NCI-H2029 (cell line): ENCODE data around the gene TEX12.
A peak's percentile ranks its signal among the peaks of the same experiment; 100 is the strongest.

ENCODE experiments used
- DNase-seq: peaks from one replicate; lab custom pipeline; 2025; lab: John Stamatoyannopoulos, UW

Gene TEX12

GRCh38 chr11:112211536-112211935 lies 44.4 kb downstream of the TEX12 start:
- DNase-seq: no peak

GRCh38 chr11:112212290-112212689 lies 45.1 kb downstream of the TEX12 start:
- no peak for DNase-seq

- no peak for DNase-seq
Measured at GRCh38 chr11:112212710-112213109, 45.5 kb downstream of the TEX12 start.

- DNase-seq: no peak
Measured at GRCh38 chr11:112213753-112214152, 46.6 kb downstream of the TEX12 start.

- DNase-seq: no peak
Measured at GRCh38 chr11:112215621-112216020, 48.4 kb downstream of the TEX12 start.

- no peak for DNase-seq
Measured at GRCh38 chr11:112216561-112217105, 49.5 kb downstream of the TEX12 start.

- DNase-seq: peak; percentile 29
Measured at GRCh38 chr11:112219476-112220232, 52.5 kb downstream of the TEX12 start.

- DNase-seq: no peak
Measured at GRCh38 chr11:112221274-112221835, 54.2 kb downstream of the TEX12 start.
